T1000 (cell line): ENCODE results near the gene KRT6C.
"Not testable (repeated sequence)": the region's sequence is repeated elsewhere in the genome, so short reads cannot be mapped to it uniquely, and the experiment has no call there.

Experiments
- DNase-seq: peaks from one replicate; lab custom pipeline; 2025; ENCODE audit warnings: mixed read lengths; lab: John Stamatoyannopoulos, UW

The KRT6C gene

GRCh38 chr12:52473768-52474167, at the start of gene KRT6C:
TSS of gene KRT6C (minus strand) at chr12:52473805. CDS start at chr12:52473737, 68 bp downstream.
- DNase-seq = no peak

DNA sequence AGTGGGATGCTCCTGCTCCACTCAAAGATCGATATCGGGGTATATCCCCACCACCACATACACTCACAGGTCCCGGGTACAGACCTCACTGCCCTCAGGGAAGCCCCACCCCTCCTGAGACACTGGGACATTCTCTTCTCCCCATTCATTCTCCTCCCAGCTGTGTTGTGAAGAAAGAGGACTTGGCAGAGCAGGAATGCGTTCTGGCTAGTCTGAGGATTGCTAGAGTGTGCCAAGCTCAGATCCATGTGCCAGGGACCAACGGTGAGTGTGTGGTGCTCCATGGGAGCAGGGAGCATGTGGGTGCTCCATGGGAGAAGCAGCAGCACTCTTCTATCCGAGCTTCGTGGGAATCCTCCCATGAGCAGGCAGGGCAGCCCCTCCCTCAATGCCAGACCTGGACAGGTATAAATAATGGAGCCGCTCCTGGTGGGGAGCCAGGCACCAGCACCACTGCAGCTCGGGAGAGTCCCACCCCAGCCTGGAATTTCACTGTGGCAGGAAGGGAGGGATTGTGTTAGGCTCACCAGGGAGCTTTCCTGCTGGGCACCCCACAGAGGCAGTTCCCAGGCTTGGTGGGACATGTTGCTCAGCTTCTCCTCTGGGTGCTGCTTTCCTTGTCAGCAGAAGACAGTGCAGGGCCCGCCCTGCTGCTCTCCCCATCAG, 48.9 kb upstream of the KRT6C start:
- no peak for DNase-seq

DNA sequence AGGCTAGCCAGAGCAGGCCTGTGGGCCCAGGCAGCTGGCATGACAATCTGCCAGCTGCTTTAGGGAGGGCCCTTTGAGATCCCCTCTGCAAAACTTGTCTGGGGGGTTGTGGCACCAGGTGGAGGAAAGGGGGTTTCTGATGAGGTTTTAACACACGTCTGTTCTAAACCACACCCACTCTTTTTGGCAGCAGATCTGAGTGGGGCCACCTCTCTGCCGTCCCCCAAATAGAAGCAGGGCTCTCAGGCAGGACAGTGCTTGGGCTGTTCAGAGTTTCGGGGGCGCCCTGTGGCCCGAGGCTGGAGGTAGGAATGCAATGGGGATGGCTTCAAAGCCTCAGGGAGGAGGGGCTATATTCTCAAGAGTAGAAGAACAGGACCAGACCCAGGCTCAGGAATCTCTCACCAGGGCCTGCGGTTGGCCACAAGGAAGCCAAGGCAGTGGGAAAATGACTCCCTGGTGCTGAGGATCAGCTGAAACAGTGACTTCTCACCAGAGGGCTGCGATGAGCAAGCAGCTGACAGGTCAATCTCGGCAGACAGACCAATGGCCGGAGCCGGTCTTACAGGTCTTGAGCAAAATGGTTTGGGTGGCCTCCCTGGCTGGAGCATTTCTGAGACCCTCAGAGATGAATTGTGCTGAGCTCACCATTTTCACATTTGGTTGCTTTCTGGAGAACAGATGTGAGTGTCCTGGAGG, 48.1 kb upstream of the KRT6C start:
- no peak for DNase-seq

GRCh38 chr12:52521175-52521567, 47.6 kb upstream of the KRT6C start:
- DNase-seq = no peak

DNA sequence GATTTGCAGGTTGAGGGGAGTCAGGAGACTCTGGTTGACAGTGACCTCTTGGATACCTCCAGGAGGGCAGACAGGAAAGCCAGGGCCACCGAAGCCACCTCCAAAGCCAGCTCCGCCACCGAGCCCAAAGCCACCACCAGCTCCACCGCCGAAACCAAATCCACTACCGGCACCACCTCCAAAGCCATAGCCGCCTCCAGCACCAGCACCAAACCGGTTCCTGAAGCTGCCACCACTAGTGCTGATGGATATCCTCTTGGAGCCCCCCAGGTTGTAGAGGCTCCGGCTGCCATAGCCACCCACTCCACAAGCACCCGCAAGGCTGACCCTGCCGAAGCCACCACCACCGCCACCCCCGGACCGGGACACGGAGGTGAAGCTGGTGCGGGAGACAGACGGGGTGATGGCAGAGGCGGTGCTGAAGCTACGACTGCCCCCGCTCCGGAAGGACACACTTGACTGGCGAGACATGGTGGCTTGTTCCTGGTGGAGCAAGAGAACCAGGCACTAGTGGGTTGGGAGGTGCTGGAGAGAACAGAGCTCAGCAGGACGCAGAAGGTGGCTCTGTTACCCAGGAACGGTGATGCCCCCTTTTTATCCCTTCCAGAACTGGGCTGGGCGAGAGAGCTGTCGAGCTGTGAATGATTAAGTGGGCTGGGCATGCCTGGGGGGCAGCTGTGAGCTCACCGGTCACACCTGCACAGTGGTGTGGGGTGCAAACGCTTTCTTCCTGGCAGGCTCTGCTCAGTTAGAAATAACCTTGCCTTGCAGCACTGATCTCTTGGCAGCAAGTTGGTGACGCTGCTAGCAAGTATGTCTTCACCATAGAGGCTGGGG, 46.4 kb upstream of the KRT6C start, which contains the start of gene KRT5:
Gene KRT5 (minus strand): TSS at position 569 of the 837 bp plus-strand sequence. CDS start 98 bp downstream, at position 471.
- DNase-seq = no peak

DNA sequence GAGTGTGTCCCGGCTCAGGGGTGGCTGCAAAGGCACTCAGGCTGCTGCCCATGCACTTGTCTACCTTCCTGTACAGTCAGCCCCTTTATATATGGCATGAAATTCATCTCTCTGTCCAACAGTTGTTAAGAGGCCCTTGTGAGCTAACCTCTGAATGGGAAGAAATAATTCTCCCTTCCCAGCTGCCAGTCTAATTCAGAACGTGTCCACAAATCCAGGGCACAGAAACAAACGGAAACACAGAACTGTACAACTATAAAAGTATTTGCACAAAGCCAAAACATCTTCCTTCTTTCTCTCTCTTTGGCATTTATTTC, 45.7 kb upstream of the KRT6C start:
- no peak for DNase-seq

DNA sequence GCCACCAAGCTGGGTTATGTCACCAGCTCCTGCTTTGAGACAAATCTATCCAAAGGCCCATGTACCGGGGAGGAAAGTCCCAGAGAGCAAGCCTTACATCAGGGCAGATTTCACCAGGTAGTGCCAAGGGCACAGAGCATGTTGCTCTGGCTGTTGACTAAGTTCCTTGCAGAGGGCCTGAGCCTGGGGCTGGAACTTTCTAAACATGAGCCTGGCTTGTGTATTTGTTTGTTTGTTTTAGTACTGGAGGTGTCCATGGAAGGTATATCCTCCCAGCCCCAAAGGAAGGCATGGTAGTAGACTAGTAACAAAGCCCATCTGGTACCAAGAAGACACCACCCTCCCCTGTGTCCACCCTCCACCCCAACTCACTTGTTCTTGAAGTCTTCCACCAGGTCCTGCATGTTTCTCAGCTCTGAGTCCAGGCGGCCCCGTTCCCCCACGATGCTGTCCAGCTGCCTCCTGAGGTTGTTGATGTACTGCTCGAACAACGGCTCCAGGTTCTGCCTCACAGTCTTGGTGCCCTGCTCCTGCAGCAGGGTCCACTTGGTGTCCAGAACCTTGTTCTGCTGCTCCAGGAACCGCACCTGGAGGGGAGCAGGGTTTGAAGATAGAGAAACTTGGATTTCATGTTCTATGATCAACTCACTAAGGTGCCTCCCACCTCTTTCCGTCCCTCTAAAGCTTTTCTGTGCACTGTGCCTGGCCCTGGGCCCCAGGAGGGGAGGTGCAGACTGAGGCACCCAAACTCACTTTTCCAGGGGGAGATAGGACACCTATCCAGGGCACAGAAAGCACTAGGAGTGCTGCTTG, 45.2 kb upstream of the KRT6C start:
- DNase-seq = no peak

GRCh38 chr12:52517888-52518287, 44.3 kb upstream of the KRT6C start:
- no peak for DNase-seq

DNA sequence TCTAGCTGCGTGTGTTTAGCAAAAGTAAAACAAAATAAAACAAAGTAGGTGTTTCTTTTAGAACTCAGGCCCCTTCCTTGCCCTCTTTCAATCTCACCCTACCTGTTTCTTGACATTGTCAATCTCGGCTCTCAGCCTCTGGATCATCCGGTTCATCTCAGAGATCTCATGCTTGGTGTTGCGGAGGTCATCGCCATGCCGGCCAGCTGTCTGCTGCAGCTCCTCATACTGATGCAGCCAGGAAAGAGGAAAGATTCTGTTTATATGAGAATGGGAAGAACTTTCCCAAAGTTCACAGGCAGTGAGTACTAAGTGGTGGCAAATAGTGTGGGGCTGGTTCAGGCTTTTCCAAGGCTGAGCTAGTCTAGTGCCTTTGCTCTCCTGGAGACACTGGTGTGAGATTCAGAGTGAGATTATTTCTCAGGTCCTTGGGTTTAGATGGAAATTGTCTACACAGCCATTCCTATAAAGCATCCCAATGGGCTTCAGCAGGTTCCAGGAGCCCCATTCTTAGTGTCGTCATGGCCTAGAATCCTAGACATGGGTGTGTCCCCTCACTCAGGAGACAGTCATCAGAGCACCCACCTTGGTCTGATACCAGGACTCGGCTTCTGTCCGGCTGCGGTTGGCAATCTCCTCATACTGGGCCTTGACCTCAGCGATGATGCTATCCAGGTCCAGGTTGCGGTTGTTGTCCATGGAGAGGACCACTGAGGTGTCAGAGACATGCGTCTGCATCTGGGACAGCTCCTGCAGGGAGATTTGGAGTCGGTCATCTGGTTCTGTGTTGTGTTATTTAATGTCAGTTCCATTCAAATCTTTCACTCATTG, 43.6 kb upstream of the KRT6C start:
- no peak for DNase-seq

DNA sequence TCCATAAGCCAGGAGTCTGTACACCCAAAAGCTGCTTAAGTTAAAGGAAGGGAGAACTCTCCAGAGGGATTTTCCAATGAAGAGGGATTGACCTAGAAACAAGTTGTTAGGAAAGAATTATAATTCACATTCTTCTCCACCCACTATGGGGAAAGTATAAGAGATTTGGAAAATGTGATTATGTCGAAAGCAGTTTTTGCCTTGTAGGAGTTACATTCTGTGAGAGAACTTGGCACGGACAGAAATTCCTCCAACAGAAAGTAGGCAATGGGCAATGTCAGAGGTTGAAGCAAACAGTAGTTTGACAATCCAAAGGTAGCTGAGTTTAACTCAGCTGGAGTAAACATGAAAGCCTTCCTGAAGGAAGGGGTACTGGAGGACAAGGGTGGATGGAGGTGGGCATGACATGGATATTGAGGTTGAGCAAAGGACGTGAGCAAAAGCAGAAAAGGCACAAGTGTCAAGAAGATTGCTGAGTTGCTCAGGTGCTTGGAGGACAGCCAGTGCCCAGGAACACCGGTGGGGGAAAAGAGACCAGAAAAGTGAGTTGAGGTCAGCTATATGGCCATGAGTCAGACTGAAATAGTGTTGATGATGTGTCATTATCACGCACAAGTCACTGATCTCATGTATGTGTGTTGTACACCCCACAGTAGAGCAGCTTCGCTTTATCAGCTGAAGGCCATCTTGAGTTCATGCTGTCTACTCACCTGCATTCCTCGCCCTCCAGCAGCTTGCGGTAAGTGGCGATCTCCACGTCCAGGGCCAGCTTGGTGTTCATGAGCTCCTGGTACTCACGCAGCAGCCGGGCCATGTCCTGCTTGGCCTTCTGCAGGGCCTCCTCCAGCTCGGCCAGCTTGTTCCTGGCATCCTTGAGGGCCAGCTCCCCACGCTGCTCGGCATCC, 42.6 kb upstream of the KRT6C start:
- no peak for DNase-seq

DNA sequence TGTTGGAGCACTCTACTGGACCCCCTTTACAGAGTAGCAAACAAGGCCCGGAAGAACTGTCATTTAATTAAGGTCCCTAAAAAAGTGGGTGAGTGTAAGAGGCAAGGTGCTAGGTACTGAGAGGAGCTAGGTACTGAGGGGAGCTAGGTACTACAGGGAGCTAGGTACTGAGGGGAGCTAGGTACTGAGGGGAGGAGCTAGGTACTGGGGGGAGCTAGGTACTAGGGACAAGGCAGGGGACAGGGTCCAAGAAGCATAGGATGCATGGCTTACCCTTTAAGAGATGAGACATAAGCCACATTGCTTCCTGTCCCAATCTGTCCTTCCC, 41.7 kb upstream of the KRT6C start:
- DNase-seq = no peak

GRCh38 chr12:52514471-52515318, 41.1 kb upstream of the KRT6C start:
- no peak for DNase-seq

- no peak for DNase-seq
These were observed 40.1 kb upstream of the KRT6C start for GRCh38 chr12:52513736-52514135.

DNA sequence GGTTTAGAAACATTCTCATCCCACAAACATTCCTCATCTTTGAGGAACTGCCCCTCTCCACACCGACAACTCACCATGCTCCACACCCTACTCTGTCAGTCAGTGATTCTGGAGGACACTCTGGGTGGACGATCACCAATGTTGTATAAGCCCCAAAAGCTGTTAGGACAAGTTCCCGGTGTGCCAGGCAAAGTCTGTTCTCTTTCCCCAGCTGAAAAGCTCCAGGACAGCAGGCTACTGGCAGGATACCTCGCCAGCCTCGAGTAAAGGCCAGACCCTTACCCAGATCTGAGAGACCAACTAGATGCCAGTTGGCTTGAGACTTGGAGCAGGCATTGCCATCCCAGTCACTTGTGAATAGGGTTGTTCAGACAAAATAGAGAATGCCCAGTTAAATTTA, 34.6 kb upstream of the KRT6C start:
- DNase-seq = no peak

DNA sequence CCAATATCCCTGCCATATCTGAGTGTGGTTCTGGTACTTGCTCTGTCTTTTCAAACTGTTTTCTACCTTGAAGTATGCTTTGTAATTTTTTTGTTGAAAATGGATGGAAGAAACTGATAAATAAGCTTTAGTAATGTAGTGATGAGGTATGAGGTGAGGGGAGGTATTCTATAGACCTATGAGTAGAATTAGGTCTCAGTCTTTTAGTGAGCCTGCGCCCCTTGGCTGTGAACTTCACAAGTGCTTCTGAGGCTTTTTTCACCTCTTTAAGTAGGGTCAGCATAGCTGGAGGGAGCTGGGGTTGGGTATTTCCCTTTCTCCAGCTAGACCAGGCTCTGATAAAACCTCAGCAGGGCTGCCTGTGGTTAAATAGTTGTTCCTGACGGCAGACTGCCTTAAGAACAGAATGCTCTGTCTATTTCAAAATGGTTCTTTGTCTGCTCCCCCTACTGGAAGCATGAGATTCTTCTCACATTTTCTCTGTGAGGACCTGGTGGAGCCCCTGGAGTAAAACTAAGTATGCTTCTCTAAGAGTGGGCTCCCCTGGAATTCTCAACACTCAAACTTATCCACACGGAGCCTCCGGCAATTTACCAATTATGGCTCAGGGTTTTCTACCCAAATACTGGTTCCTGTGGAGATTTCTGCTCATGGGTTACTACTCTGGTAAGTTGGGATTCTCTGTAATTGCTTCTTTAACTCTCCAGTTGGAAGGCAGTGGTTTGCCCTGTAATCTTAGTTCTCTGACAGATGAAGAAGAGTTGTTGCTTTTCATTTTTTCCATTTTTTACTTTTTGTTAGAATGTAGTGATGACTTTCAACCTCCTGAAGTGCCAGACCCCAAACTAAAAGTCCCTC, 33.5 kb upstream of the KRT6C start:
- DNase-seq = no peak

GRCh38 chr12:52502877-52503276, 29.3 kb upstream of the KRT6C start:
- DNase-seq = no peak

GRCh38 chr12:52501490-52501889, 27.9 kb upstream of the KRT6C start:
- no peak for DNase-seq

- DNase-seq = not testable (repeated sequence)
These were observed 27.0 kb upstream of the KRT6C start for GRCh38 chr12:52500574-52500973.
